Tibial nerve (tissue), 3 donors: ENCODE results near the gene ATP6V1F.

ENCODE experiments used
- POLR2A ChIP-seq, 2 donors: fragments of 450-650 bp; IDR thresholded peaks; one replicate each; pipeline ENCODE4 v1.6.1; 2017; ENCODE audit warnings: antibody characterized with exemption in 2 of 2, mild to moderate bottlenecking in 2 of 2, moderate library complexity in 2 of 2
- TF ChIP-seq, protein P1 (sequence below), 5 experiments: fragments of 200-600 bp in 3 of 5; fragments of 450-650 bp in 2 of 5; sonication (generic) in 3 of 5; IDR thresholded peaks; one replicate each; pipeline ENCODE4 v1.5.1; 2016 to 2019; ENCODE audit warnings: antibody characterized with exemption in 5 of 5, mild to moderate bottlenecking in 3 of 5, moderate library complexity in 2 of 5

DNA sequence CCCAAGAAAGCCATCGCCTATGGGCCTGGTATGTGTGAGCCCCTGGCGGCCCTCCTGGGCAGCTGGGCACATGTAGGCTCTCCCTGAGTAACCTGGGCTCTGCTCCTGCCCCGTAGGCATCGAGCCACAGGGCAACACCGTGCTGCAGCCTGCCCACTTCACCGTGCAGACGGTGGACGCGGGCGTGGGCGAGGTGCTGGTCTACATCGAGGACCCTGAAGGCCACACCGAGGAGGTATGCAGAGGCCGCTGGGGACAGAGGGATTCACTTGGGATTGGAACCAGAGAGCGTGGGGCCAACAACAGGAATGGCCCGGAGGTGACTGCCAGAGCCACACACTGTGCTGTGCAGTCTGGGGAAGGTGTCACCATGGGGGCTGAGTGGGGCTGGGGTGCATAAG, 25.1 kb upstream of the ATP6V1F start:
- no peak for TF ChIP-seq POLR2A (IDR thresholded peaks at IDR 0.05)
- TF ChIP-seq, protein P1, sequence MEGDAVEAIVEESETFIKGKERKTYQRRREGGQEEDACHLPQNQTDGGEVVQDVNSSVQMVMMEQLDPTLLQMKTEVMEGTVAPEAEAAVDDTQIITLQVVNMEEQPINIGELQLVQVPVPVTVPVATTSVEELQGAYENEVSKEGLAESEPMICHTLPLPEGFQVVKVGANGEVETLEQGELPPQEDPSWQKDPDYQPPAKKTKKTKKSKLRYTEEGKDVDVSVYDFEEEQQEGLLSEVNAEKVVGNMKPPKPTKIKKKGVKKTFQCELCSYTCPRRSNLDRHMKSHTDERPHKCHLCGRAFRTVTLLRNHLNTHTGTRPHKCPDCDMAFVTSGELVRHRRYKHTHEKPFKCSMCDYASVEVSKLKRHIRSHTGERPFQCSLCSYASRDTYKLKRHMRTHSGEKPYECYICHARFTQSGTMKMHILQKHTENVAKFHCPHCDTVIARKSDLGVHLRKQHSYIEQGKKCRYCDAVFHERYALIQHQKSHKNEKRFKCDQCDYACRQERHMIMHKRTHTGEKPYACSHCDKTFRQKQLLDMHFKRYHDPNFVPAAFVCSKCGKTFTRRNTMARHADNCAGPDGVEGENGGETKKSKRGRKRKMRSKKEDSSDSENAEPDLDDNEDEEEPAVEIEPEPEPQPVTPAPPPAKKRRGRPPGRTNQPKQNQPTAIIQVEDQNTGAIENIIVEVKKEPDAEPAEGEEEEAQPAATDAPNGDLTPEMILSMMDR (IDR thresholded peaks at IDR 0.05), result no peak
